ENCODE results near the gene GPR37. TPM values are rescaled to one million over a fixed set of nuclear protein-coding genes. Genes with fewer than 3 reads are reported as not detected.

The GPR37 gene
- total and polyA plus RNA-seq, 10 of the 15 experiments (the other 5 are each of a cell fraction or from before 2014, with no cell fraction given), result 0.02 TPM; not detected in 9

- Histone ChIP-seq H3K79me2 (ENCODE audit: control insufficient read depth, insufficient read depth, low read length) (no peaks in the 10 kb centered on the region), H3K4me3 (no peak overlapping the region), H3K27ac (ENCODE audit: control insufficient read depth, insufficient read depth) (no peak overlapping the region), H3K9ac (ENCODE audit: control insufficient read depth, insufficient read depth, low read length) (no peak overlapping the region), H3K4me2 (ENCODE audit: control insufficient read depth, insufficient read depth) (no peak overlapping the region), H3K4me1 (ENCODE audit: control insufficient read depth, insufficient read depth, low read length) (no peaks in the 10 kb centered on the region), H3K36me3 (ENCODE audit: control insufficient read depth in 2 of 2, insufficient read depth in 2 of 2, low read length in 1 of 2) (no peaks in the 10 kb centered on the region), H4K20me1 (ENCODE audit: control insufficient read depth, insufficient read depth) (no peaks in the 10 kb centered on the region), H3K9me3 (replicated peaks; ENCODE audit: control insufficient read depth, insufficient read depth, low read length) (no peaks in the 10 kb centered on the region), H2AFZ (ENCODE audit: control insufficient read depth, low read depth, low read length) (no peak overlapping the region), H3K27me3 (replicated peaks in 1 of 2; ENCODE audit: control insufficient read depth in 2 of 2, insufficient read depth in 2 of 2, low read length in 1 of 2) (no peaks in the 10 kb centered on the region)
- POLR2A ChIA-PET, result no interaction called here
- intact Hi-C loops (cut with micrococcal nuclease; ENCODE audit: unreplicated experiment) (no loop called here), in situ Hi-C loops (cut with MboI) (no loop called here)
- FAIRE-seq (no peak), ATAC-seq (no peak), DNase-seq (ENCODE audit: low read depth, low spot score) (no peak)
- SMC1A ChIA-PET (ENCODE audit: uncharacterized antibody, unreplicated experiment), result interaction anchor here (0.5 kb wide), 1 partner anchor 14 kb away, joined by 4 read pairs; no protein-coding TSS in a partner anchor
- CTCF ChIA-PET, result interaction anchor here (0.9 to 1.4 kb wide), 2 partner anchors 9 to 26 kb away, joined by 3 to 4 read pairs; no protein-coding TSS in a partner anchor
- BruUV-seq (replicated peaks), result no TSS peak
- 0% methylated on average over 2 of the region's 2 CpGs for WGBS (ENCODE audit: insufficient coverage, insufficient replicate concordance, low lambda C conversion rate, missing lambda C conversion rate)
- TF ChIP-seq ZNF622 (IDR thresholded peaks at IDR 0.05) (no peak), RBBP5 (conservative IDR thresholded peaks at IDR 0.05) (no peak), MXI1 (IDR thresholded peaks at IDR 0.05; ENCODE audit: low read depth, low read length) (no peak), E2F8 (IDR thresholded peaks at IDR 0.05; ENCODE audit: low read depth, partially characterized antibody) (no peak), E4F1 (IDR thresholded peaks at IDR 0.05; ENCODE audit: borderline replicate concordance, partially characterized antibody) (no peak), ETV6 (conservative IDR thresholded peaks at IDR 0.05 in 1 of 2, IDR thresholded peaks at IDR 0.05 in 1 of 2; ENCODE audit: borderline replicate concordance in 1 of 2, low read depth in 1 of 2) (no peak), E2F4 (IDR thresholded peaks at IDR 0.05; ENCODE audit: low read depth, low read length) (no peak), NFYB (IDR thresholded peaks at IDR 0.05; ENCODE audit: insufficient read depth, low read depth, low read length) (no peak), STAT1 (conservative IDR thresholded peaks at IDR 0.05) (no peak), ELK1 (IDR thresholded peaks at IDR 0.05; ENCODE audit: low read depth, low read length) (no peak), MYC (IDR thresholded peaks at IDR 0.05; ENCODE audit: insufficient read depth, insufficient read length, insufficient replicate concordance, low read length, severe bottlenecking) (no peak), RELA (IDR thresholded peaks at IDR 0.05; ENCODE audit: borderline replicate concordance, partially characterized antibody) (no peak), CHD4 (IDR thresholded peaks at IDR 0.05) (no peak), MYB (IDR thresholded peaks at IDR 0.05; ENCODE audit: borderline replicate concordance, low read depth, low read length) (no peak), MTA3 (IDR thresholded peaks at IDR 0.05; ENCODE audit: borderline replicate concordance, low read length) (no peak), POU2F2 (IDR thresholded peaks at IDR 0.05; ENCODE audit: borderline replicate concordance, low read depth, low read length) (no peak), SIN3A (IDR thresholded peaks at IDR 0.05; ENCODE audit: low read depth, low read length) (no peak)
- RAD21 ChIA-PET (ENCODE audit: unreplicated experiment), result no interaction called here
Measured at GRCh38 chr7:124758327-124758726, 7.3 kb downstream of the GPR37 start.

Data from GM12878 (cell line).